Thymus (tissue), 11 donors: Measurements from ENCODE around the gene JAG1. TPM values are rescaled to one million over a fixed set of nuclear protein-coding genes. Genes with fewer than 3 reads are reported as not detected.

ENCODE experiments used
- DNase-seq, 9 donors: peaks; one replicate each; pipeline ENCODE4 v3.0.0-alpha.2; 2013; ENCODE audit warnings: low spot score in 9 of 9, low read depth in 6 of 9, missing footprints in 1 of 9
- H3K27ac ChIP-seq, 2 donors: one replicate each; pipeline ENCODE4 v1.5.1; 2013; ENCODE audit warnings: control low read depth in 1 of 2, low read depth in 1 of 2, low read length in 1 of 2, mild to moderate bottlenecking in 1 of 2, moderate library complexity in 1 of 2
- H3K27me3 ChIP-seq, 2 donors: one replicate each; pipeline ENCODE4 v1.5.1; 2013; ENCODE audit warnings: low read length in 1 of 2; ENCODE audit not compliant: control insufficient read depth in 2 of 2, insufficient read depth in 1 of 2
- H3K36me3 ChIP-seq, 2 donors: one replicate each; pipeline ENCODE4 v1.5.1; 2013; ENCODE audit warnings: low read length in 1 of 2, mild to moderate bottlenecking in 1 of 2, moderate library complexity in 1 of 2; ENCODE audit not compliant: control insufficient read depth in 2 of 2, insufficient read depth in 2 of 2
- H3K4me1 ChIP-seq, 2 donors: one replicate each; pipeline ENCODE4 v1.5.1; 2013; ENCODE audit warnings: low read length in 2 of 2; ENCODE audit not compliant: control insufficient read depth in 2 of 2, insufficient read depth in 2 of 2
- H3K4me3 ChIP-seq, 2 donors: one replicate each; pipeline ENCODE4 v1.5.1; 2013; ENCODE audit warnings: low read length in 2 of 2, control low read depth in 1 of 2, mild to moderate bottlenecking in 1 of 2
- H3K9me3 ChIP-seq, 2 donors: one replicate each; pipeline ENCODE4 v1.5.1; 2013; ENCODE audit warnings: low read length in 1 of 2, mild to moderate bottlenecking in 1 of 2; ENCODE audit not compliant: control insufficient read depth in 2 of 2, insufficient read depth in 1 of 2
- WGBS: extraction: QIAGEN DNeasy Blood & Tissue Kit; methylation state at CpG from one replicate; pipeline ENCODE4 v1.1.7; 2013; 5-methylcytosine and 5-hydroxymethylcytosine counted together
- polyA plus RNA-seq: library from polyadenylated mRNA; stranded (reverse); fragments of 200-250 nt; gene quantifications from one replicate; pipeline ENCODE4 v1.2.3, GENCODE V29; 2013
- total RNA-seq: library from RNA; stranded (reverse); fragments of 120-200 nt; gene quantifications from one replicate; pipeline ENCODE4 v1.2.4, GENCODE V29; 2013
- donor health status: healthy.

Gene JAG1
- total and polyA plus RNA-seq, 2 donors, result 8.1 to 18.4 TPM

GRCh38 chr20:10605547-10606195 lies 68.1 kb downstream of the JAG1 start:
- Histone ChIP-seq H3K4me1 (no peaks in the 10 kb centered on the region), H3K9me3 (no peaks in the 10 kb centered on the region), H3K27ac (no peak overlapping the region), H3K4me3 (no peak overlapping the region), H3K27me3 (no peaks in the 10 kb centered on the region), H3K36me3 (peaks cover 0 to 6% of the 10 kb centered on the region in 2 donors)
- DNase-seq, result no peak
- WGBS, result 96% methylated on average over 3 of the region's 3 CpGs

GRCh38 chr20:10604865-10605440 lies 68.8 kb downstream of the JAG1 start:
- H3K27ac ChIP-seq, result no peak overlapping the region

GRCh38 chr20:10603971-10604864 lies 69.6 kb downstream of the JAG1 start:
- no peaks in the 10 kb centered on the region for H3K9me3 ChIP-seq
- peaks cover 0 to 3% of the 10 kb centered on the region in 2 donors for H3K36me3 ChIP-seq
- 97% methylated on average over 8 of the region's 8 CpGs for WGBS
- H3K4me1 ChIP-seq, result no peaks in the 10 kb centered on the region
- no peak for DNase-seq
- no peaks in the 10 kb centered on the region for H3K27me3 ChIP-seq
- no peak overlapping the region for H3K4me3 ChIP-seq
- H3K27ac ChIP-seq, result no peak overlapping the region

More at GRCh38 chr20:10604865-10605440, 68.8 kb downstream of the JAG1 start:
- H3K9me3 ChIP-seq, result no peaks in the 10 kb centered on the region
- H3K36me3 ChIP-seq, result peaks cover 0 to 6% of the 10 kb centered on the region in 2 donors
- H3K4me3 ChIP-seq, result no peak overlapping the region
- WGBS, result 95% methylated on average over 2 of the region's 2 CpGs
- H3K4me1 ChIP-seq, result no peaks in the 10 kb centered on the region
- no peak for DNase-seq
- no peaks in the 10 kb centered on the region for H3K27me3 ChIP-seq

GRCh38 chr20:10603378-10603777 lies 70.4 kb downstream of the JAG1 start:
- DNase-seq, result no peak

GRCh38 chr20:10602221-10602871 lies 71.5 kb downstream of the JAG1 start:
- H3K4me3 ChIP-seq, result no peak overlapping the region
- no peak overlapping the region for H3K27ac ChIP-seq
- DNase-seq, result no peak
- WGBS, result 91% methylated on average over 4 of the region's 4 CpGs
- H3K9me3 ChIP-seq, result no peaks in the 10 kb centered on the region
- H3K36me3 ChIP-seq, result peaks cover 0 to 3% of the 10 kb centered on the region in 2 donors
- H3K4me1 ChIP-seq, result no peaks in the 10 kb centered on the region
- H3K27me3 ChIP-seq, result no peaks in the 10 kb centered on the region

More at GRCh38 chr20:10603378-10603777, 70.4 kb downstream of the JAG1 start:
- no peaks in the 10 kb centered on the region for H3K4me1 ChIP-seq
- no peaks in the 10 kb centered on the region for H3K27me3 ChIP-seq
- 91% methylated on average over 4 of the region's 4 CpGs for WGBS
- H3K27ac ChIP-seq, result no peak overlapping the region
- no peaks in the 10 kb centered on the region for H3K9me3 ChIP-seq
- no peak overlapping the region for H3K4me3 ChIP-seq
- H3K36me3 ChIP-seq, result peaks cover 0 to 3% of the 10 kb centered on the region in 2 donors

GRCh38 chr20:10597637-10598036 lies 76.2 kb downstream of the JAG1 start:
- no peak overlapping the region for H3K4me3 ChIP-seq
- H3K4me1 ChIP-seq, result no peaks in the 10 kb centered on the region
- DNase-seq, result no peak
- no peak overlapping the region for H3K27ac ChIP-seq
- WGBS, result 96% methylated on average over 1 of the region's 1 CpG
- no peaks in the 10 kb centered on the region for H3K9me3 ChIP-seq
- H3K27me3 ChIP-seq, result no peaks in the 10 kb centered on the region
- no peaks in the 10 kb centered on the region for H3K36me3 ChIP-seq

GRCh38 chr20:10596710-10597121 lies 77.1 kb downstream of the JAG1 start:
- no peaks in the 10 kb centered on the region for H3K4me1 ChIP-seq
- no peaks in the 10 kb centered on the region for H3K36me3 ChIP-seq
- H3K4me3 ChIP-seq, result no peak overlapping the region
- 93% methylated on average over 4 of the region's 4 CpGs for WGBS
- no peak overlapping the region for H3K27ac ChIP-seq
- DNase-seq, result no peak
- H3K9me3 ChIP-seq, result no peaks in the 10 kb centered on the region
- no peaks in the 10 kb centered on the region for H3K27me3 ChIP-seq

GRCh38 chr20:10595985-10596384 lies 77.8 kb downstream of the JAG1 start:
- Histone ChIP-seq H3K4me1 (no peaks in the 10 kb centered on the region), H3K9me3 (no peaks in the 10 kb centered on the region), H3K27ac (no peak overlapping the region), H3K36me3 (no peaks in the 10 kb centered on the region), H3K4me3 (no peak overlapping the region), H3K27me3 (no peaks in the 10 kb centered on the region)
- WGBS, result 81% methylated on average over 3 of the region's 3 CpGs
- DNase-seq, result no peak
